GM13976 (cell line): Measurements from ENCODE around the gene QRFP.

Source experiments
- DNase-seq: peaks from one replicate; pipeline ENCODE4 v3.0.0; 2012; ENCODE audit warnings: low spot score
- in situ Hi-C: fragments of 300-500 bp; cut with MboI; formaldehyde crosslinking; loops from one replicate; pipeline ENCODE4 v1.12.0; 2022; ENCODE audit warnings: low sequenced_read_pairs, mixed read lengths, inconsistent platforms; ENCODE audit not compliant: unreplicated experiment
- TF ChIP-seq, protein P1 (sequence below): IDR thresholded peaks from 2 replicates; pipeline ENCODE4 v1.5.1; 2012; ENCODE audit warnings: borderline replicate concordance, mild to moderate bottlenecking; ENCODE audit not compliant: insufficient read depth; ENCODE audit errors: extremely low read depth, missing control alignments, control extremely low read depth

QRFP gene

DNA sequence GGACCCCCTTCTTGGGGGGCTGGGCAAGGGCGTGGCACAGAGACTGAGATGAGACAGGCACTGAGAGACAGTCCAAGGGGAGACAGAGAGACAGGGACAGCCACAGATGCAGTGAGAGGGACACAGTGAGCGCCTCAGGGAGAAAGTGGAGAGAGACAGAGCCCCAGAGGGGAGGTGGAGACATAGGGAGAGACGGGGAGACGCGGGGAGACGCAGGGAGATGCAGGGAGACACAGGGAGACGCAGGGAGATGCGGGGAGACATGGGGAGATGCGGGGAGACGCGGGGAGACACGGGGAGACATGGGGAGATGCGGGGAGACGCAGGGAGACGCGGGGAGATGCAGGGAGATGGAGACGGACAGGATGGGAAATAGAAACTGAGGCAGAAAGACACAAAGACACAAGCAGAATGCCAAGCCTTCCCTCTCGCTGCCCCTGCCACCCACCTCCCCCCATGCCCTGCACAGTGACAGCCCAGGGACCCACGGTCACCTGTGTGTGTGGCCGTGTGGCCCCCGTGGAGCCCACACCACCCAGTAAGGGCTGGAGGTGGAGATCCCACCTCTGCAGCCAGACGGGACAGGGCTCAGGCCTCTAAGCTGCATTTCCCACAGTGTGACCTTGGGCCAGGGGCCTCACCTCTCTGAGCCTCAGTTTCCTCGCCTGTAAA is 33.7 kb upstream of the QRFP start:
- TF ChIP-seq, protein P1, sequence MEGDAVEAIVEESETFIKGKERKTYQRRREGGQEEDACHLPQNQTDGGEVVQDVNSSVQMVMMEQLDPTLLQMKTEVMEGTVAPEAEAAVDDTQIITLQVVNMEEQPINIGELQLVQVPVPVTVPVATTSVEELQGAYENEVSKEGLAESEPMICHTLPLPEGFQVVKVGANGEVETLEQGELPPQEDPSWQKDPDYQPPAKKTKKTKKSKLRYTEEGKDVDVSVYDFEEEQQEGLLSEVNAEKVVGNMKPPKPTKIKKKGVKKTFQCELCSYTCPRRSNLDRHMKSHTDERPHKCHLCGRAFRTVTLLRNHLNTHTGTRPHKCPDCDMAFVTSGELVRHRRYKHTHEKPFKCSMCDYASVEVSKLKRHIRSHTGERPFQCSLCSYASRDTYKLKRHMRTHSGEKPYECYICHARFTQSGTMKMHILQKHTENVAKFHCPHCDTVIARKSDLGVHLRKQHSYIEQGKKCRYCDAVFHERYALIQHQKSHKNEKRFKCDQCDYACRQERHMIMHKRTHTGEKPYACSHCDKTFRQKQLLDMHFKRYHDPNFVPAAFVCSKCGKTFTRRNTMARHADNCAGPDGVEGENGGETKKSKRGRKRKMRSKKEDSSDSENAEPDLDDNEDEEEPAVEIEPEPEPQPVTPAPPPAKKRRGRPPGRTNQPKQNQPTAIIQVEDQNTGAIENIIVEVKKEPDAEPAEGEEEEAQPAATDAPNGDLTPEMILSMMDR = no peak
- in situ Hi-C loops = loop anchor here (10.0 kb wide), 1 partner anchor 55 kb away; no protein-coding TSS in a partner anchor
- no peak for DNase-seq

DNA sequence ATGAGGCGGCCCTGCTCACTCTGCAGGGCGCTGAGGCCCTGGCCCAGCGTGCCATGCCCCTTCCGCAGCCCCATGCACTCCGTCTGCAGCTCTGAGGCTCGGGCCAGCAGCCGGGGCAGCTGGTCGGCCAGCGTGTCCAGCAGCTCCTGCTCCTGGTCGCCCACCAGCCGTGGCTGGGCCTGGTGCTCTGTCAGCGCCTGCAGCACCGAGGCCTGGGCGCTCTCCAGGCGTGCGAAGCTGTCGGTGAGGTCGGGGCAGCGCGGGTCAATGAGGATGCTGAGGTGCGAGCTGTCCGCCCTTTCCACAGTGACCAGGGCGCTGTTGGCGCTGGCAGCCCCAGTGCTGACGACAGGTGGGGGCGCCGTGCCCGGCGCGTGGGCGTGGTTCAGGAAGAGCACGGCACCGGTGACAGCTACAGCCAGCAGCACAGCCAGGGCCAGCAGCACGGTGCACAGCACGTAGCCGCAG is 33.0 kb upstream of the QRFP start:
- no peak for DNase-seq
- TF ChIP-seq, protein P1 = no peak
- in situ Hi-C loops = loop anchor here (10.0 kb wide), 1 partner anchor 55 kb away; no protein-coding TSS in a partner anchor

DNA sequence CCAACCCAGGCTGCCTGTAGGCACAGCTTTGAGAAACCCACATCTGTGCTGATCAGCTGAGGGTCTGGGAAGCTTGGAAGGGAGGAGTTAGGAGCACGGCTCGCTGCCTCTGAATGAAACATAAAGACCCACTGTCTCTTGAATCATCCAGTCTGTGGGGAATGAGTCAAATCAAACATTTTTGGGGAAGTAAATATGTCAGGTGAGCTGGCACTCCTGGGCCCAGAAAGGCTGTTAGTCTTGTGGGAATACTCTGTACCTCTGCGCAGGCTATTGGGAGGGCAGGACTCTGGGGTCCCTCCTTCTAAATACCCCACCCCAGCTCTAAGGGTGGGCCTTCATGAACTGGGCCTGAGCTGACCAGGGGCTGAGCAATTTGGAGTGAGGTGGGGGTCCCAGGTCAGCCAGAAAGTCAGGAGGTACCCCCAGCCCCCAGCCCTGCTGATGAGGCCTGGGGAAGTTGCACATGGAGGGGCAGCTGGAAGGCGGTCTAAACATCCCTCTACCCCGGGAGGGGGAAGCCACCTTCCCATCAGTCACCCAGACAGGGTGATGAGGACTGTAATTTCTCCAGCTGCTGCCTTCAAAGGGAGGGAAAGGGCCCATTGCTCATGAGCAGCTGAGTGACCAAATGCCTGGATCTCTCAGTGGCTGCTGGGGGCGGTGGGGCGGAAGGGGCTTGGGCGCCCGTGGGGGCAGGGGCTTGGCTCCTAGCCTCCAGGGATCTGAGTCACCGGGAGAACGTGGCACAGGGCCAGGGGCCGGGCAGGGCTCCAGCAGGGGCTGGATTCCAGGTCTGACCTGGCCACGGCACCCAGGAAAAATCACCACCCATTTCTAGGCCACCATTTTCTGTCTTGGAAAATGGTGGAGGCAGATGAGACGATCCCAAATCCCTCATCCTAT is 31.6 kb upstream of the QRFP start:
- TF ChIP-seq, protein P1 = no peak
- peak; percentile 74 for DNase-seq

DNA sequence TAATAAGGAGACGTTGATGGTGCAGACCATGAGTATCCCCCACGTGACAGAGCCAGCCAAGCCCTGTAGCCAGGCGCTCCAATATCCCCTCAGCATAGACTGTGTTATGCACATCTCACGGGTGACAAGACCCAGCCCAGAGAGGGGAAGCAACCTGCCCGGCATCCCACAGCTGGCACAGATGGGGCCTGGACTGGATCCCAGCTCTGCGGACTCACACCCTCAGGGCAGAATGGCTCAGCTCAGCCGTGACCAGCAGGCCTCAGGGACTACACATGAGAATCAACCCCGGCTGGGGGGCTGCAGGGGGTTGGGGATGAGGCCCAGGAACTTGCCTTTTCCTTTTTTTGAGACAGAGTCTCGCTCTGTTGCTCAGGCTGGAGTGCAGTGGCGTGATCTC is 30.7 kb upstream of the QRFP start:
- in situ Hi-C loops = no loop called here
- no peak for DNase-seq
- TF ChIP-seq, protein P1 = no peak

More for the DNA sequence above, 31.6 kb upstream of the QRFP start:
- in situ Hi-C loops = no loop called here

DNA sequence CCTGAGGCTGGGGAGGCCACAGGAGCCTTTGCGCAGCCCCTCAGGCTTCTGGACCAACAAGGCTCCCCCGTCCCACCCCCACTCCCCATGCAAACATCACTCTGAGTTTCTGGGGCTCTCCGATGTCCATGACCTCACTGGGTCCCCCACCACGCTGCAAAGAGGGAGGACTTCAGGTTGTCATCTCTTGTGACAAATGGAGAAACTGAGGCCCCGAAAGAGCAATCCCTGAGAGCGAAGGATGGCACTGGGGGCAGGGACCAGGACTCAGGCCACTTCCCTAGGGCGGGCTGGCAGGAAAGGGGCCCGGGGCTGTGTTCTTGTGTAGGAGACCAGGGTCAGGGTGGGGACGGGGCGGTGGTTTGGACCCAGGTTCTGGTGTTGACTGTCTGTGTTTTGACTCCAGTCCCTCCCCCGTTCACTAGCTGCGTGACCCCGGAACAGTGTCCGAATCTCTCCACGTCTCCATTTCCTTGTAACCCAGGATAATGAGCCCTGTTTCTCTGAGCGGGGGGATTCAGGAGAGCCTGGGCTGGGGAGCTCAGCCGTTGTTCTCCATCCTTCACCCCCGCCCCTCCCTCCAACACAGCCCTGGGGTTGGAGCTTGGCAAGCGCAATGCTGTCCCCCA is 28.6 kb upstream of the QRFP start:
- in situ Hi-C loops = no loop called here
- no peak for DNase-seq
- TF ChIP-seq, protein P1 = no peak

DNA sequence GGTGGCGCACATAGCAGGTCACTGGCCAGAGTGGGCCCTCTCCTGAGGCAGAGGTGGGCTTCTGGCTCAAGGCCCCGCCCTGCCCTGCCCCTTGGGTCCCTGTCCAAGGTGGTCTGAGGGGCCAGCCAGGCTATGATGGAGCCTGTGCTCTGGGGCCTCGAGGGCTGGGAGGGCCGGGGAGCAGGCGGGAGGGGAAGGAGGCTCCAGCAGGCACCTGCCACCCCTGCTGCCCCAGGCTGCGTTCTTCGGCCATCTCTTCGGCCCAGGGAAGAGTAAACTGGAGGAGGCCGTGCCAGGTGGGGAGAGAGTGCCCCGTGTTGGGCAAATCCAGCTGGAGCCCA is 27.8 kb upstream of the QRFP start:
- in situ Hi-C loops = no loop called here
- no peak for DNase-seq
- TF ChIP-seq, protein P1 = no peak
